IPS-20b (cell line): ENCODE results near the gene RNPEPL1.

Experiments used
- H3K27ac ChIP-seq: one replicate; pipeline ENCODE4 v1.5.1; 2013; ENCODE audit warnings: low read length
- H3K27me3 ChIP-seq: 2 replicates; pipeline ENCODE4 v1.6.1; 2013; ENCODE audit warnings: mild to moderate bottlenecking, low read length, inconsistent platforms; ENCODE audit not compliant: insufficient read depth
- H3K36me3 ChIP-seq: 2 replicates; pipeline ENCODE4 v1.6.1; 2013; ENCODE audit warnings: low read depth, mild to moderate bottlenecking, inconsistent platforms, low read length, moderate library complexity; ENCODE audit not compliant: insufficient read depth
- H3K4me1 ChIP-seq: 2 replicates; pipeline ENCODE4 v1.6.1; 2013; ENCODE audit warnings: mild to moderate bottlenecking, control low read depth, inconsistent platforms, low read length, moderate library complexity; ENCODE audit not compliant: insufficient read depth
- H3K4me3 ChIP-seq: 2 replicates; pipeline ENCODE4 v1.5.1; 2013; ENCODE audit warnings: mild to moderate bottlenecking, low read length, inconsistent platforms
- H3K9ac ChIP-seq: 2 replicates; pipeline ENCODE4 v1.6.1; 2013; ENCODE audit warnings: low read depth, mild to moderate bottlenecking, inconsistent platforms, low read length, moderate library complexity
- H3K9me3 ChIP-seq: 2 replicates; pipeline ENCODE4 v1.6.1; 2013; ENCODE audit warnings: mild to moderate bottlenecking, low read depth, low read length, inconsistent platforms; ENCODE audit not compliant: insufficient read depth

RNPEPL1 gene

GRCh38 chr2:240597419-240598181 lies 29.3 kb downstream of the RNPEPL1 start:
- Histone ChIP-seq H3K9me3 (no peaks in the 10 kb centered on the region), H3K27ac (no peak overlapping the region), H3K27me3 (no peaks in the 10 kb centered on the region), H3K9ac (no peak overlapping the region), H3K4me3 (no peak overlapping the region), H3K36me3 (peaks cover 6% of the 10 kb centered on the region; the same call in 1 of the 2 replicates), H3K4me1 (no peaks in the 10 kb centered on the region)

- Histone ChIP-seq H3K9ac (no peak overlapping the region), H3K36me3 (peaks cover 6% of the 10 kb centered on the region; the same call in 1 of the 2 replicates), H3K27ac (no peak overlapping the region), H3K4me1 (no peaks in the 10 kb centered on the region), H3K4me3 (no peak overlapping the region), H3K9me3 (no peaks in the 10 kb centered on the region), H3K27me3 (no peaks in the 10 kb centered on the region)
These were observed 30.1 kb downstream of the RNPEPL1 start for GRCh38 chr2:240598311-240598911.

- Histone ChIP-seq H3K9ac (no peak overlapping the region), H3K27ac (no peak overlapping the region), H3K27me3 (no peaks in the 10 kb centered on the region), H3K36me3 (peaks cover 6% of the 10 kb centered on the region; the same call in 1 of the 2 replicates), H3K4me1 (no peaks in the 10 kb centered on the region), H3K9me3 (no peaks in the 10 kb centered on the region), H3K4me3 (no peak overlapping the region)
These were observed 30.9 kb downstream of the RNPEPL1 start for GRCh38 chr2:240599141-240599583.

- H3K9me3 ChIP-seq: no peaks in the 10 kb centered on the region
- no peak overlapping the region for H3K27ac ChIP-seq
- no peaks in the 10 kb centered on the region for H3K4me1 ChIP-seq
- H3K27me3 ChIP-seq: no peaks in the 10 kb centered on the region
- peaks cover 6% of the 10 kb centered on the region; the same call in 1 of the 2 replicates for H3K36me3 ChIP-seq
- H3K9ac ChIP-seq: no peak overlapping the region
- no peak overlapping the region for H3K4me3 ChIP-seq
These were observed 32.2 kb downstream of the RNPEPL1 start for GRCh38 chr2:240600451-240600961.

- Histone ChIP-seq H3K4me1 (no peaks in the 10 kb centered on the region), H3K27me3 (no peaks in the 10 kb centered on the region), H3K9me3 (no peaks in the 10 kb centered on the region), H3K9ac (no peak overlapping the region), H3K4me3 (no peak overlapping the region), H3K27ac (no peak overlapping the region), H3K36me3 (peaks cover 6% of the 10 kb centered on the region; the same call in 1 of the 2 replicates)
These were observed 33.0 kb downstream of the RNPEPL1 start for GRCh38 chr2:240601061-240601830.

GRCh38 chr2:240601831-240602160 lies 33.5 kb downstream of the RNPEPL1 start:
- Histone ChIP-seq H3K9me3 (no peaks in the 10 kb centered on the region), H3K4me3 (no peak overlapping the region), H3K27me3 (no peaks in the 10 kb centered on the region), H3K4me1 (no peaks in the 10 kb centered on the region), H3K9ac (no peak overlapping the region), H3K27ac (no peak overlapping the region), H3K36me3 (peaks cover 6% of the 10 kb centered on the region; the same call in 1 of the 2 replicates)

- H3K9ac ChIP-seq: no peak overlapping the region
- H3K27ac ChIP-seq: no peak overlapping the region
- no peaks in the 10 kb centered on the region for H3K9me3 ChIP-seq
- peaks cover 6% of the 10 kb centered on the region; the same call in 1 of the 2 replicates for H3K36me3 ChIP-seq
- no peaks in the 10 kb centered on the region for H3K4me1 ChIP-seq
- no peaks in the 10 kb centered on the region for H3K27me3 ChIP-seq
- H3K4me3 ChIP-seq: no peak overlapping the region
These were observed 34.2 kb downstream of the RNPEPL1 start for GRCh38 chr2:240602266-240603050.

GRCh38 chr2:240603081-240603835 lies 35.0 kb downstream of the RNPEPL1 start:
- no peaks in the 10 kb centered on the region for H3K27me3 ChIP-seq
- no peaks in the 10 kb centered on the region for H3K9me3 ChIP-seq
- no peaks in the 10 kb centered on the region for H3K4me1 ChIP-seq
- no peak overlapping the region for H3K9ac ChIP-seq
- no peak overlapping the region for H3K4me3 ChIP-seq
- H3K36me3 ChIP-seq: peaks cover 6% of the 10 kb centered on the region; the same call in 1 of the 2 replicates
- H3K27ac ChIP-seq: no peak overlapping the region

GRCh38 chr2:240603846-240604245 lies 35.6 kb downstream of the RNPEPL1 start:
- H3K9ac ChIP-seq: no peak overlapping the region

GRCh38 chr2:240604291-240604938 lies 36.1 kb downstream of the RNPEPL1 start:
- peaks cover 5% of the 10 kb centered on the region; the same call in 1 of the 2 replicates for H3K36me3 ChIP-seq
- no peaks in the 10 kb centered on the region for H3K27me3 ChIP-seq
- no peaks in the 10 kb centered on the region for H3K9me3 ChIP-seq
- H3K4me3 ChIP-seq: no peak overlapping the region
- H3K9ac ChIP-seq: no peak overlapping the region
- H3K27ac ChIP-seq: no peak overlapping the region
- H3K4me1 ChIP-seq: no peaks in the 10 kb centered on the region

More at GRCh38 chr2:240603846-240604245, 35.6 kb downstream of the RNPEPL1 start:
- no peaks in the 10 kb centered on the region for H3K4me1 ChIP-seq
- no peak overlapping the region for H3K4me3 ChIP-seq
- H3K9me3 ChIP-seq: no peaks in the 10 kb centered on the region
- H3K27me3 ChIP-seq: no peaks in the 10 kb centered on the region
- no peak overlapping the region for H3K27ac ChIP-seq
- peaks cover 6% of the 10 kb centered on the region; the same call in 1 of the 2 replicates for H3K36me3 ChIP-seq
